Measurements from ENCODE around the gene PARD3B.

- no peak for TF ChIP-seq TAF1 (IDR thresholded peaks at IDR 0.05; ENCODE audit: low read depth, low read length)
- no peak for TF ChIP-seq POLR2A (IDR thresholded peaks at IDR 0.05; ENCODE audit: low read depth, low read length)
- no peak for TF ChIP-seq POLR2AphosphoS5 (IDR thresholded peaks at IDR 0.05; ENCODE audit: low read depth, low read length)
- TF ChIP-seq SPI1 (IDR thresholded peaks at IDR 0.05; ENCODE audit: low read depth, low read length) = no peak
Measured at GRCh38 chr2:204853905-204854304, 308.6 kb downstream of the PARD3B start.

All from GM12891 (cell line).